WI38 (cell line): ENCODE results near the gene CX3CL1.

Experiments used
- H3K4me3 ChIP-seq: 2 replicates; pipeline ENCODE4 v1.5.1; 2011; ENCODE audit warnings: low read depth, mild to moderate bottlenecking, control low read depth, low read length
- CTCF ChIP-seq: IDR thresholded peaks from 2 replicates; pipeline ENCODE4 v1.5.1; 2012; ENCODE audit warnings: low read depth, mild to moderate bottlenecking, control low read depth, low read length

Gene CX3CL1

GRCh38 chr16:57380671-57381462 lies 8.6 kb downstream of the CX3CL1 start:
- H3K4me3 ChIP-seq, result no peak overlapping the region
- no peak for TF ChIP-seq CTCF

- no peak overlapping the region for H3K4me3 ChIP-seq
- TF ChIP-seq CTCF, result no peak
These were observed 9.7 kb downstream of the CX3CL1 start for GRCh38 chr16:57381791-57382534.

- no peak for TF ChIP-seq CTCF
- H3K4me3 ChIP-seq, result no peak overlapping the region
These were observed 10.4 kb downstream of the CX3CL1 start for GRCh38 chr16:57382535-57383275.

GRCh38 chr16:57383276-57384247 lies 11.3 kb downstream of the CX3CL1 start:
- TF ChIP-seq CTCF, result no peak
- no peak overlapping the region for H3K4me3 ChIP-seq

GRCh38 chr16:57384248-57385070 lies 12.2 kb downstream of the CX3CL1 start:
- H3K4me3 ChIP-seq, result no peak overlapping the region
- TF ChIP-seq CTCF, result no peak

GRCh38 chr16:57385083-57385482 lies 12.8 kb downstream of the CX3CL1 start:
- TF ChIP-seq CTCF, result no peak
- H3K4me3 ChIP-seq, result no peak overlapping the region
